Astrocyte (in vitro differentiated cells and primary cell): Measurements from ENCODE around the gene BCL11B. TPM values are rescaled to one million over a fixed set of nuclear protein-coding genes. Genes with fewer than 3 reads are reported as not detected.

Source experiments
- DNase-seq: peaks from one replicate; pipeline ENCODE4 v3.0.0-alpha.2; 2010; ENCODE audit warnings: low read depth
- FAIRE-seq: peaks from 2 replicates; lab custom pipeline; 2011; peaks lifted over from hg19 to GRCh38; lab: Jason Lieb, UNC
- H2AFZ ChIP-seq: 2 replicates; pipeline ENCODE4 v1.6.0; 2012; ENCODE audit warnings: low read depth, low read length, inconsistent platforms
- H3K27ac ChIP-seq: 2 replicates; pipeline ENCODE4 v1.5.1; 2011; ENCODE audit warnings: low read depth, low read length, inconsistent platforms
- H3K27me3 ChIP-seq: 2 replicates; pipeline ENCODE4 v1.6.0; 2011; ENCODE audit warnings: low read length, inconsistent platforms; ENCODE audit not compliant: insufficient read depth
- H3K36me3 ChIP-seq: 2 replicates; pipeline ENCODE4 v1.5.1; 2011; ENCODE audit warnings: low read length, inconsistent platforms; ENCODE audit not compliant: insufficient read depth
- H3K4me1 ChIP-seq: 2 replicates; pipeline ENCODE4 v1.5.1; 2011; ENCODE audit warnings: low read length, inconsistent platforms; ENCODE audit not compliant: insufficient read depth
- H3K4me2 ChIP-seq: 2 replicates; pipeline ENCODE4 v1.6.0; 2012; ENCODE audit warnings: low read length, inconsistent platforms
- H3K4me3 ChIP-seq: 2 replicates; pipeline ENCODE4 v1.5.1; 2011; ENCODE audit warnings: low read depth, mild to moderate bottlenecking, low read length, inconsistent platforms; ENCODE audit not compliant: insufficient read depth
- H3K79me2 ChIP-seq: 2 replicates; pipeline ENCODE4 v1.6.0; 2012; ENCODE audit warnings: mild to moderate bottlenecking, low read length, inconsistent platforms; ENCODE audit not compliant: insufficient read depth
- H3K9ac ChIP-seq: 2 replicates; pipeline ENCODE4 v1.6.0; 2012; ENCODE audit warnings: mild to moderate bottlenecking, low read length, inconsistent platforms
- H3K9me3 ChIP-seq: 2 replicates; pipeline ENCODE4 v1.5.1; 2012; ENCODE audit warnings: low read depth, mild to moderate bottlenecking, low read length, inconsistent platforms; ENCODE audit not compliant: insufficient read depth
- H4K20me1 ChIP-seq: 2 replicates; pipeline ENCODE4 v1.6.0; 2012; ENCODE audit warnings: low read length, inconsistent platforms; ENCODE audit not compliant: insufficient read depth
- H3K27ac Mint-ChIP-seq: one replicate; pipeline ENCODE4 v1.8.0; 2021; ENCODE audit warnings: mild to moderate bottlenecking, mixed read lengths; ENCODE audit not compliant: unreplicated experiment
- H3K27me3 Mint-ChIP-seq: one replicate; pipeline ENCODE4 v1.8.0; 2021; ENCODE audit warnings: low read depth, mixed read lengths; ENCODE audit not compliant: unreplicated experiment
- H3K36me3 Mint-ChIP-seq: one replicate; pipeline ENCODE4 v1.8.0; 2021; ENCODE audit warnings: low read depth, mixed read lengths; ENCODE audit not compliant: unreplicated experiment
- H3K4me1 Mint-ChIP-seq: one replicate; pipeline ENCODE4 v1.8.0; 2021; ENCODE audit warnings: low read depth, mixed read lengths; ENCODE audit not compliant: unreplicated experiment
- H3K4me3 Mint-ChIP-seq: one replicate; pipeline ENCODE4 v1.8.0; 2021; ENCODE audit warnings: mild to moderate bottlenecking, moderate library complexity, mixed read lengths; ENCODE audit not compliant: unreplicated experiment
- H3K9me3 Mint-ChIP-seq: one replicate; pipeline ENCODE4 v1.8.0; 2021; ENCODE audit warnings: mild to moderate bottlenecking, mixed read lengths; ENCODE audit not compliant: unreplicated experiment
- EZH2 ChIP-seq: IDR thresholded peaks from 2 replicates; pipeline ENCODE4 v1.6.1; 2012; ENCODE audit warnings: mild to moderate bottlenecking, low read length, inconsistent platforms; ENCODE audit not compliant: insufficient read depth
- total RNA-seq: library from RNA; stranded (reverse); gene quantifications from 2 replicates; pipeline ENCODE4 v1.2.1, GENCODE V29; 2021
- TF ChIP-seq, protein P1 (sequence below): IDR thresholded peaks from 2 replicates; pipeline ENCODE4 v1.5.1; 2011; ENCODE audit warnings: low read depth, mild to moderate bottlenecking, inconsistent platforms, low read length, moderate library complexity; ENCODE audit not compliant: insufficient read depth

The BCL11B gene
- total RNA-seq, 1 donor from 2014 or later = 1.1 TPM

GRCh38 chr14:99137913-99138571 lies 134.0 kb downstream of the BCL11B start:
- Histone ChIP-seq H3K27me3 (peaks cover 2% of the 10 kb centered on the region), H3K79me2 (no peaks in the 10 kb centered on the region), H3K9me3 (no peaks in the 10 kb centered on the region), H3K9ac (no peak overlapping the region), H3K4me3 (no peak overlapping the region), H2AFZ (no peak overlapping the region), H3K27ac (no peak overlapping the region), H3K4me1 (no peaks in the 10 kb centered on the region), H4K20me1 (no peaks in the 10 kb centered on the region), H3K4me2 (no peak overlapping the region), H3K36me3 (no peaks in the 10 kb centered on the region)
- H3K36me3 Mint-ChIP-seq = no peaks in the 10 kb centered on the region
- H3K4me3 Mint-ChIP-seq = no peak overlapping the region
- H3K9me3 Mint-ChIP-seq = peaks cover 12% of the 10 kb centered on the region
- H3K4me1 Mint-ChIP-seq = peaks cover 6% of the 10 kb centered on the region
- no peak for DNase-seq
- TF ChIP-seq, protein P1, sequence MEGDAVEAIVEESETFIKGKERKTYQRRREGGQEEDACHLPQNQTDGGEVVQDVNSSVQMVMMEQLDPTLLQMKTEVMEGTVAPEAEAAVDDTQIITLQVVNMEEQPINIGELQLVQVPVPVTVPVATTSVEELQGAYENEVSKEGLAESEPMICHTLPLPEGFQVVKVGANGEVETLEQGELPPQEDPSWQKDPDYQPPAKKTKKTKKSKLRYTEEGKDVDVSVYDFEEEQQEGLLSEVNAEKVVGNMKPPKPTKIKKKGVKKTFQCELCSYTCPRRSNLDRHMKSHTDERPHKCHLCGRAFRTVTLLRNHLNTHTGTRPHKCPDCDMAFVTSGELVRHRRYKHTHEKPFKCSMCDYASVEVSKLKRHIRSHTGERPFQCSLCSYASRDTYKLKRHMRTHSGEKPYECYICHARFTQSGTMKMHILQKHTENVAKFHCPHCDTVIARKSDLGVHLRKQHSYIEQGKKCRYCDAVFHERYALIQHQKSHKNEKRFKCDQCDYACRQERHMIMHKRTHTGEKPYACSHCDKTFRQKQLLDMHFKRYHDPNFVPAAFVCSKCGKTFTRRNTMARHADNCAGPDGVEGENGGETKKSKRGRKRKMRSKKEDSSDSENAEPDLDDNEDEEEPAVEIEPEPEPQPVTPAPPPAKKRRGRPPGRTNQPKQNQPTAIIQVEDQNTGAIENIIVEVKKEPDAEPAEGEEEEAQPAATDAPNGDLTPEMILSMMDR = no peak
- TF ChIP-seq EZH2 = no peak
- no peak for FAIRE-seq
- H3K27ac Mint-ChIP-seq = no peak overlapping the region
- peaks cover 44% of the 10 kb centered on the region for H3K27me3 Mint-ChIP-seq

DNA sequence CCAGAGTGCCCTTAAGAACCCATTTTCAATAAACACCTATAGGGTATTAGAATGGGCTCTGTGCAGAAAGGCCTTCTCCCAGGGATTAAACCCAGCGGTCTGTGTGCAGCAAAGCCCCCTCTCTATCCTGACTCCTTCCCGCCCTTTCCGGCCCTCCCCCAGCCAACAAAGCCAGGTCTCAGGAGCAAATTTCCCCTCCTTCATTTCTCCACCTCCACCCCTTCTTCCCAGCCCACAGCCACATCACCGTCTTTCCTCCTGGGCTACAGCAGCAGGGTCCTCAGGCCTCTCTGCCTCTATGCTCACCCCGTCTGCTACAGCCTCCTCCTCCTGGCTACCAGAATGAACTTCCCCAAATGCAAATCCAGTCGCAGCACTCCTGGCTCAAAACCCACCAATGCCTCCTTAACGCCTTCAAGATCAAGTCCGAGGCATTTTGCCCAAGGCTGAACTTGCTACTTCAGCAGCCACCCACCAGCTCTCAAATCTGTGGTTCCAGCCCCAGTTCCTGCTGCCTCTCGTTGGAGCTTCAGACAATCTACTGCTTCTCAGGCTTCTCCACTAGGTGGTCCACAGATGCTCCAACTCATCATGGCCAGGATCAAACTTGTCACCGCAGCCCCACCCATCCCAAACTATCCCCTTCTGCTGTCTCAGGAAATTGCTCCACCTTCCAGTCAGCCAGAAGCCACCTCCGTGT lies 134.8 kb downstream of the BCL11B start:
- no peaks in the 10 kb centered on the region for H3K79me2 ChIP-seq
- H3K9me3 Mint-ChIP-seq = peaks cover 12% of the 10 kb centered on the region
- H3K4me3 Mint-ChIP-seq = no peak overlapping the region
- TF ChIP-seq EZH2 = no peak
- TF ChIP-seq, protein P1 = no peak
- no peaks in the 10 kb centered on the region for H3K36me3 ChIP-seq
- H3K4me3 ChIP-seq = no peak overlapping the region
- no peak overlapping the region for H3K9ac ChIP-seq
- no peaks in the 10 kb centered on the region for H3K9me3 ChIP-seq
- no peaks in the 10 kb centered on the region for H4K20me1 ChIP-seq
- H3K36me3 Mint-ChIP-seq = no peaks in the 10 kb centered on the region
- peaks cover 42% of the 10 kb centered on the region for H3K27me3 Mint-ChIP-seq
- no peak for FAIRE-seq
- no peak overlapping the region for H3K27ac ChIP-seq
- no peak overlapping the region for H2AFZ ChIP-seq
- no peak overlapping the region for H3K4me2 ChIP-seq
- no peaks in the 10 kb centered on the region for H3K27me3 ChIP-seq
- no peak overlapping the region for H3K27ac Mint-ChIP-seq
- H3K4me1 Mint-ChIP-seq = peaks cover 10% of the 10 kb centered on the region
- H3K4me1 ChIP-seq = no peaks in the 10 kb centered on the region
- no peak for DNase-seq

- Histone ChIP-seq H3K4me2 (no peak overlapping the region), H3K27me3 (no peaks in the 10 kb centered on the region), H3K4me3 (no peak overlapping the region), H3K4me1 (no peaks in the 10 kb centered on the region), H3K36me3 (no peaks in the 10 kb centered on the region), H4K20me1 (no peaks in the 10 kb centered on the region), H3K9me3 (no peaks in the 10 kb centered on the region), H3K27ac (no peak overlapping the region), H2AFZ (no peak overlapping the region), H3K79me2 (no peaks in the 10 kb centered on the region), H3K9ac (no peak overlapping the region)
- H3K4me3 Mint-ChIP-seq = no peak overlapping the region
- H3K4me1 Mint-ChIP-seq = peaks cover 10% of the 10 kb centered on the region
- H3K27ac Mint-ChIP-seq = no peak overlapping the region
- peaks cover 12% of the 10 kb centered on the region for H3K9me3 Mint-ChIP-seq
- H3K27me3 Mint-ChIP-seq = peaks cover 40% of the 10 kb centered on the region
- DNase-seq (no peak), FAIRE-seq (no peak)
- H3K36me3 Mint-ChIP-seq = no peaks in the 10 kb centered on the region
- no peak for TF ChIP-seq EZH2
- TF ChIP-seq, protein P1 = no peak
Measured at GRCh38 chr14:99136401-99136800, 135.6 kb downstream of the BCL11B start.
